A549 (cell line): Measurements from ENCODE around the gene SARDH. TPM values are rescaled to one million over a fixed set of nuclear protein-coding genes. Genes with fewer than 3 reads are reported as not detected.

Source experiments
- ATAC-seq, 2 experiments: fragments of 200-7000 bp in 1 of 2; fragments of >200 bp in 1 of 2; cut with Nextera tagmentation in 1 of 2; cut with Tn5 transposase in 1 of 2; 3 replicates each; pipeline versions ENCODE4 v1.8.0 to v1.9.1; 2018 to 2020; ENCODE audit warnings: mild to moderate bottlenecking in 1 of 2, moderate library complexity in 1 of 2
- CTCF ChIA-PET: fragments of 300-600 bp; sonication (Branson Sonifier 250); formaldehyde crosslinking; extraction: SDS; loops from one replicate; lab custom pipeline; 2021; ENCODE audit warnings: antibody characterized with exemption, inconsistent platforms; lab: Yijun Ruan, JAX
- POLR2A ChIA-PET: fragments of 350-600 bp; formaldehyde crosslinking; extraction: SDS; loops from one replicate; lab custom pipeline; 2021; ENCODE audit warnings: antibody characterized with exemption, inconsistent platforms; lab: Yijun Ruan, JAX
- DNase-seq, 2 experiments: peaks; one replicate each; pipeline versions ENCODE4 v3.0.0 to v3.0.0-alpha.2; 2011 to 2016; ENCODE audit warnings: low read depth in 1 of 2, low spot score in 1 of 2
- FAIRE-seq: peaks from 2 replicates; lab custom pipeline; 2011; peaks lifted over from hg19 to GRCh38; lab: Jason Lieb, UNC
- H3K27ac ChIP-seq, 2 experiments: fragments of >200 bp; sonication (Bioruptor Twin); formaldehyde crosslinking; 3 replicates each; pipeline ENCODE4 v1.5.1; 2016 to 2017
- H3K4me1 ChIP-seq: fragments of >200 bp; sonication (Bioruptor Twin); formaldehyde crosslinking; 3 replicates; pipeline ENCODE4 v1.6.1; 2016
- H3K4me2 ChIP-seq: fragments of >200 bp; sonication (Bioruptor Twin); formaldehyde crosslinking; 3 replicates; pipeline ENCODE4 v1.6.1; 2016
- H3K4me3 ChIP-seq: fragments of >200 bp; sonication (Bioruptor Twin); formaldehyde crosslinking; 3 replicates; pipeline ENCODE4 v1.5.1; 2016
- H3K9me3 ChIP-seq: fragments of >200 bp; sonication (Bioruptor Twin); formaldehyde crosslinking; 3 replicates; pipeline ENCODE4 v1.6.1; 2016
- ATOH8 ChIP-seq: fragments of 250-450 bp; sonication (Bioruptor Pico); IDR thresholded peaks from 2 replicates; pipeline ENCODE4 v1.5.0; 2020; ENCODE audit warnings: low read depth, mild to moderate bottlenecking, moderate library complexity
- CBX2 ChIP-seq: fragments of 200-600 bp; sonication (generic); IDR thresholded peaks from 2 replicates; pipeline ENCODE4 v1.6.1; 2016; ENCODE audit warnings: low read depth, mild to moderate bottlenecking, borderline replicate concordance
- CTCF ChIP-seq: fragments of >200 bp; sonication (Bioruptor Twin); formaldehyde crosslinking; IDR thresholded peaks from 3 replicates; pipeline ENCODE4 v1.5.1; 2016
- EHMT2 ChIP-seq: fragments of 200-600 bp; sonication (generic); IDR thresholded peaks from 2 replicates; pipeline ENCODE4 v1.6.1; 2016; ENCODE audit warnings: antibody characterized with exemption, low read depth, mild to moderate bottlenecking, moderate library complexity
- ELK1 ChIP-seq: fragments of 150-350 bp; IDR thresholded peaks from 2 replicates; pipeline ENCODE4 v1.6.1; 2014; ENCODE audit warnings: low read depth, mild to moderate bottlenecking, low read length
- EP300 ChIP-seq, 2 experiments: fragments of >200 bp; sonication (Bioruptor Twin); formaldehyde crosslinking; IDR thresholded peaks; 2 replicates in 1 of 2; 3 replicates in 1 of 2; pipeline ENCODE4 v1.6.1; 2016 to 2017
- ESRRA ChIP-seq: fragments of 150-350 bp; IDR thresholded peaks from 2 replicates; pipeline ENCODE4 v1.6.1; 2014; ENCODE audit warnings: mild to moderate bottlenecking, low read length, borderline replicate concordance
- HDAC2 ChIP-seq: fragments of 200-600 bp; sonication (generic); IDR thresholded peaks from 2 replicates; pipeline ENCODE4 v1.6.1; 2016
- HEYL ChIP-seq: fragments of 250-450 bp; sonication (Bioruptor Pico); IDR thresholded peaks from 2 replicates; pipeline ENCODE4 v1.8.0; 2021; ENCODE audit warnings: mild to moderate bottlenecking, moderate library complexity
- HMGXB4 ChIP-seq: fragments of 250-450 bp; sonication (Bioruptor Pico); IDR thresholded peaks from 2 replicates; pipeline ENCODE4 v1.5.0; 2021; ENCODE audit warnings: mild to moderate bottlenecking, moderate library complexity, borderline replicate concordance
- HOXB13 ChIP-seq: fragments of 250-450 bp; sonication (Bioruptor Pico); IDR thresholded peaks from 2 replicates; pipeline ENCODE4 v1.5.0; 2020; ENCODE audit warnings: low read depth, mild to moderate bottlenecking, moderate library complexity
- HOXB5 ChIP-seq: fragments of 250-450 bp; sonication (Bioruptor Pico); IDR thresholded peaks from 2 replicates; pipeline ENCODE4 v1.5.0; 2020; ENCODE audit warnings: mild to moderate bottlenecking, moderate library complexity
- JUN ChIP-seq, 2 experiments: fragments of >200 bp; sonication (Bioruptor Twin); formaldehyde crosslinking; IDR thresholded peaks; 2 replicates in 1 of 2; 3 replicates in 1 of 2; pipeline ENCODE4 v1.6.1; 2016 to 2017
- JUNB ChIP-seq: fragments of >200 bp; sonication (Bioruptor Twin); formaldehyde crosslinking; IDR thresholded peaks from 2 replicates; pipeline ENCODE4 v1.6.1; 2016
- KDM1A ChIP-seq: fragments of 200-600 bp; sonication (generic); IDR thresholded peaks from 2 replicates; pipeline ENCODE4 v1.6.1; 2016; ENCODE audit warnings: low read depth, mild to moderate bottlenecking
- MAFK ChIP-seq: fragments of 450-650 bp; IDR thresholded peaks from 2 replicates; pipeline ENCODE4 v1.6.1; 2014; ENCODE audit not compliant: partially characterized antibody
- MAZ ChIP-seq: fragments of 150-350 bp; IDR thresholded peaks from 2 replicates; pipeline ENCODE4 v1.6.1; 2014; ENCODE audit warnings: antibody characterized with exemption, low read depth, low read length, borderline replicate concordance
- NFE2L2 ChIP-seq: fragments of 150-350 bp; conservative IDR thresholded peaks from 2 replicates; pipeline ENCODE4 v1.6.1; 2014; ENCODE audit warnings: low read length
- NPAS2 ChIP-seq: fragments of 250-450 bp; sonication (Bioruptor Pico); IDR thresholded peaks from 2 replicates; pipeline ENCODE4 v1.8.0; 2022; ENCODE audit warnings: mild to moderate bottlenecking, moderate library complexity, borderline replicate concordance
- NR3C1 ChIP-seq: fragments of >200 bp; sonication (Bioruptor Twin); formaldehyde crosslinking; IDR thresholded peaks from 3 replicates; pipeline ENCODE4 v1.6.1; 2017
- PBX3 ChIP-seq: IDR thresholded peaks from 2 replicates; pipeline ENCODE4 v1.6.1; 2012
- PHF8 ChIP-seq: fragments of 200-600 bp; sonication (generic); IDR thresholded peaks from 2 replicates; pipeline ENCODE4 v1.6.1; 2016; ENCODE audit warnings: low read depth, mild to moderate bottlenecking, antibody characterized with exemption, moderate library complexity, borderline replicate concordance
- POLR2AphosphoS2 ChIP-seq: conservative IDR thresholded peaks from 2 replicates; pipeline ENCODE4 v1.6.1; 2012; ENCODE audit warnings: low read length, improper control_type of control experiment, inconsistent platforms
- RNF2 ChIP-seq: fragments of 200-600 bp; sonication (generic); IDR thresholded peaks from 2 replicates; pipeline ENCODE4 v1.6.1; 2016; ENCODE audit warnings: low read depth, mild to moderate bottlenecking, antibody characterized with exemption, moderate library complexity, borderline replicate concordance
- SMC3 ChIP-seq: fragments of >200 bp; sonication (Bioruptor Twin); formaldehyde crosslinking; IDR thresholded peaks from 3 replicates; pipeline ENCODE4 v1.6.1; 2018; ENCODE audit warnings: inconsistent platforms
- TFCP2L1 ChIP-seq: fragments of 250-450 bp; sonication (Bioruptor Pico); IDR thresholded peaks from 2 replicates; pipeline ENCODE4 v1.5.0; 2021; ENCODE audit warnings: mild to moderate bottlenecking
- TP53 ChIP-seq: fragments of 250-450 bp; sonication (Bioruptor Pico); IDR thresholded peaks from 2 replicates; pipeline ENCODE4 v1.5.0; 2021; ENCODE audit warnings: mild to moderate bottlenecking, moderate library complexity
- USF2 ChIP-seq: fragments of 450-650 bp; IDR thresholded peaks from 2 replicates; pipeline ENCODE4 v1.6.1; 2014; ENCODE audit warnings: antibody characterized with exemption
- ZC3H11A ChIP-seq: fragments of 450-650 bp; IDR thresholded peaks from 2 replicates; pipeline ENCODE4 v1.6.1; 2014; ENCODE audit warnings: antibody characterized with exemption, mild to moderate bottlenecking
- ZFP36 ChIP-seq: fragments of 450-650 bp; IDR thresholded peaks from 2 replicates; pipeline ENCODE4 v1.6.1; 2014; ENCODE audit warnings: borderline replicate concordance; ENCODE audit not compliant: partially characterized antibody
- WGBS: methylation state at CpG from one replicate; pipeline ENCODE4 v1.1.6; 2017; ENCODE audit errors: missing lambda C conversion rate; 5-methylcytosine and 5-hydroxymethylcytosine counted together
- polyA plus RNA-seq, 4 experiments: library from polyadenylated mRNA; depleted of rRNA in 3 of 4; stranded (reverse); fragments of >200 nt; fragmentation: RNase III in 1 of 4; extraction: RNeasy Plus Mini Kit Qiagen cat#74134 plus additional on column Dnase treatment in 1 of 4; gene quantifications; 2 replicates in 3 of 4; 3 replicates in 1 of 4; pipeline ENCODE4 v1.2.3, GENCODE V29; 2011 to 2017

SARDH gene
- polyA plus RNA-seq, 2 of the 4 experiments (the other 2 are of a cell fraction) = 0.08 TPM; not detected in 1

GRCh38 chr9:133777871-133778270 lies 39.7 kb upstream of the SARDH start:
- DNase-seq = no peak
- Histone ChIP-seq H3K27ac (no peak overlapping the region), H3K4me2 (no peak overlapping the region), H3K9me3 (peaks cover 20% of the 10 kb centered on the region), H3K4me3 (no peak overlapping the region), H3K4me1 (no peaks in the 10 kb centered on the region)
- no peak for ATAC-seq
- ChIA-PET POLR2A (no interaction called here), CTCF (interaction anchor here (2.6 to 18.7 kb wide), 4 partner anchors 10 to 217 kb away, joined by 11 to 348 read pairs (median 69); no protein-coding TSS in a partner anchor)
- 95% methylated on average over 10 of the region's 14 CpGs for WGBS
- no peak for FAIRE-seq
- TF ChIP-seq TP53 (CRISPR knock-in tag) (no peak), JUNB (no peak), HOXB13 (CRISPR knock-in tag) (no peak), NPAS2 (CRISPR knock-in tag) (no peak), SMC3 (no peak), EHMT2 (no peak), POLR2AphosphoS2 (no peak), NFE2L2 (no peak), CTCF (no peak), ATOH8 (CRISPR knock-in tag) (no peak), RNF2 (no peak), HMGXB4 (CRISPR knock-in tag) (no peak), CBX2 (no peak), USF2 (no peak), ZC3H11A (no peak), EP300 (IDR thresholded peaks at IDR 0.05) (no peak), PHF8 (no peak), HDAC2 (no peak)

- WGBS = 91% methylated on average over 11 of the region's 15 CpGs
- no peak overlapping the region for H3K4me2 ChIP-seq
- no peaks in the 10 kb centered on the region for H3K4me1 ChIP-seq
- DNase-seq (no peak), ATAC-seq (no peak), FAIRE-seq (no peak)
- peaks cover 20% of the 10 kb centered on the region for H3K9me3 ChIP-seq
- H3K27ac ChIP-seq = no peak overlapping the region
- no peak overlapping the region for H3K4me3 ChIP-seq
- ChIA-PET CTCF (interaction anchor here (0.6 to 18.7 kb wide), 6 partner anchors 10 to 915 kb away, joined by 3 to 348 read pairs (median 8); no protein-coding TSS in a partner anchor), POLR2A (no interaction called here)
- TF ChIP-seq KDM1A (no peak), PBX3 (no peak), TFCP2L1 (no peak), JUN (IDR thresholded peaks at IDR 0.05) (no peak), NR3C1 (no peak), EP300 (IDR thresholded peaks at IDR 0.05) (no peak), HOXB5 (no peak), EHMT2 (no peak), SMC3 (no peak), ZFP36 (no peak), ESRRA (no peak), ELK1 (no peak), HDAC2 (no peak), MAFK (no peak), NFE2L2 (no peak), HEYL (CRISPR knock-in tag) (no peak), MAZ (no peak)
These were observed 39.1 kb upstream of the SARDH start for GRCh38 chr9:133777068-133777791.
